TTC549 (cell line): ENCODE measurements around the gene ABITRAM.
"Not testable (repeated sequence)": the region's sequence is repeated elsewhere in the genome, so short reads cannot be mapped to it uniquely, and the experiment has no call there.

Experiments used
- FAIRE-seq: peaks from 2 replicates; lab custom pipeline; 2012; peaks lifted over from hg19 to GRCh38; lab: Jason Lieb, UNC

Gene ABITRAM

GRCh38 chr9:108934323-108934893, at the start of gene ABITRAM:
TSS of gene ABITRAM (plus strand) at chr9:108934400. CDS start at chr9:108934487, 87 bp downstream.
- FAIRE-seq: no peak

GRCh38 chr9:108884701-108885100, 49.5 kb upstream of the ABITRAM start:
- no peak for FAIRE-seq

GRCh38 chr9:108885643-108886348, 48.4 kb upstream of the ABITRAM start:
- no peak for FAIRE-seq

GRCh38 chr9:108886594-108887271, 47.5 kb upstream of the ABITRAM start:
- FAIRE-seq: not testable (repeated sequence)

GRCh38 chr9:108889649-108890067, 44.5 kb upstream of the ABITRAM start:
- FAIRE-seq: no peak

GRCh38 chr9:108894225-108894997, 39.8 kb upstream of the ABITRAM start:
- FAIRE-seq: no peak

GRCh38 chr9:108897324-108898096, 36.7 kb upstream of the ABITRAM start:
- no peak for FAIRE-seq

- FAIRE-seq: not testable (repeated sequence)
Observed at GRCh38 chr9:108899023-108899695, 35.0 kb upstream of the ABITRAM start.

- no peak for FAIRE-seq
Observed at GRCh38 chr9:108900176-108900575, 34.0 kb upstream of the ABITRAM start.

- no peak for FAIRE-seq
Observed at GRCh38 chr9:108903420-108904103, 30.6 kb upstream of the ABITRAM start.

- no peak for FAIRE-seq
Observed at GRCh38 chr9:108904161-108904560, 30.0 kb upstream of the ABITRAM start.

GRCh38 chr9:108905494-108905893, 28.7 kb upstream of the ABITRAM start:
- FAIRE-seq: no peak

GRCh38 chr9:108910402-108910801, 23.8 kb upstream of the ABITRAM start:
- FAIRE-seq: no peak

GRCh38 chr9:108910914-108911313, 23.3 kb upstream of the ABITRAM start:
- FAIRE-seq: no peak

GRCh38 chr9:108911820-108912219, 22.4 kb upstream of the ABITRAM start:
- no peak for FAIRE-seq

GRCh38 chr9:108913391-108913790, 20.8 kb upstream of the ABITRAM start:
- no peak for FAIRE-seq

- no peak for FAIRE-seq
Observed at GRCh38 chr9:108919517-108919916, 14.7 kb upstream of the ABITRAM start.

- FAIRE-seq: not testable (repeated sequence)
Observed at GRCh38 chr9:108920401-108920800, 13.8 kb upstream of the ABITRAM start.

GRCh38 chr9:108921200-108921599, 13.0 kb upstream of the ABITRAM start:
- FAIRE-seq: no peak

GRCh38 chr9:108924466-108924865, 9.7 kb upstream of the ABITRAM start:
- no peak for FAIRE-seq

- FAIRE-seq: no peak
Observed at GRCh38 chr9:108928386-108928785, 5.8 kb upstream of the ABITRAM start.
